Stomach (tissue), 4 donors: ENCODE results near the gene PIP4K2A.

Experiments
- EP300 ChIP-seq: sonication (generic); formaldehyde crosslinking; IDR thresholded peaks from one replicate; pipeline ENCODE4 v1.6.1; 2017; ENCODE audit warnings: antibody characterized with exemption
- POLR2AphosphoS5 ChIP-seq, 3 donors: sonication (generic); formaldehyde crosslinking; IDR thresholded peaks; one replicate each; pipeline ENCODE4 v1.6.1; 2016; ENCODE audit warnings: antibody characterized with exemption in 3 of 3

DNA sequence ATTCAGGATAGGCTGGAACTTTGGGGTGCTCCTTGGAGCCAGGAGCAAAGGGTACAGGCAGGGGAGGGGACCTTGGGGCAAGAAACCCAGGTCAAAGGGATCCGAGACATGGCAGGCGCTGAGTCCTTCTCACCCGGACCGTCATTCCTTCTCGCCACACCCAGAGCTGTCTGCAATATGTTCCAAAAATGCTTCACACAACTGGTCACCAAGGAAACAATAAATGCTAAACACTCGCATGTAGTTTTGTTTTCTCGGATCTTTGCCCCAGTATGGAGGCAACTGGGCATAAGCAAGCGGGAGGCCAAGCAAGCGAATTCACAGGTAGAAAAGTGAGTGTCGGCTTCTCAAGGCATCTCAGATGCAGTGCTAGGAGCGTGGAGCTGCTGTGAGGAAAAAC lies 80.8 kb downstream of the PIP4K2A start:
- TF ChIP-seq POLR2AphosphoS5 (IDR thresholded peaks at IDR 0.05) (no peak), EP300 (no peak)
